Ramos (cell line): ENCODE results near the gene RPL15.
"Not testable (repeated sequence)": the region's sequence is repeated elsewhere in the genome, so short reads cannot be mapped to it uniquely, and the experiment has no call there.

ENCODE experiments used
- in situ Hi-C: fragments of 300-500 bp; cut with MboI; formaldehyde crosslinking; loops from one replicate; pipeline ENCODE4 v1.14.3; 2022; ENCODE audit warnings: low sequenced_read_pairs; ENCODE audit not compliant: unreplicated experiment

The RPL15 gene

GRCh38 chr3:23916886-23917678, at the start of gene RPL15, which contains the start of gene NKIRAS1:
Gene RPL15 (plus strand): TSS chr3:23917132. CDS start chr3:23917860, 728 bp downstream.
Gene NKIRAS1 (minus strand): TSS chr3:23916990. CDS start chr3:23910904, 6,086 bp downstream.
- in situ Hi-C loops, result no loop called here

- in situ Hi-C loops, result no loop called here
These were observed 49.5 kb upstream of the RPL15 start for GRCh38 chr3:23867400-23867799.

- in situ Hi-C loops, result no loop called here
These were observed 49.1 kb upstream of the RPL15 start for GRCh38 chr3:23867838-23868237.

- in situ Hi-C loops, result no loop called here
These were observed 46.8 kb upstream of the RPL15 start for GRCh38 chr3:23869977-23870662.

GRCh38 chr3:23870663-23871043, 46.3 kb upstream of the RPL15 start:
- in situ Hi-C loops, result not testable (repeated sequence)

GRCh38 chr3:23871361-23871760, 45.6 kb upstream of the RPL15 start:
- in situ Hi-C loops, result not testable (repeated sequence)

GRCh38 chr3:23872330-23872729, 44.6 kb upstream of the RPL15 start:
- in situ Hi-C loops, result no loop called here

- in situ Hi-C loops, result no loop called here
These were observed 43.0 kb upstream of the RPL15 start for GRCh38 chr3:23873941-23874340.

- in situ Hi-C loops, result no loop called here
These were observed 42.4 kb upstream of the RPL15 start for GRCh38 chr3:23874359-23875112.

- in situ Hi-C loops, result no loop called here
These were observed 41.7 kb upstream of the RPL15 start for GRCh38 chr3:23875113-23875725.

- in situ Hi-C loops, result no loop called here
These were observed 40.0 kb upstream of the RPL15 start for GRCh38 chr3:23876923-23877322.

GRCh38 chr3:23877329-23877980, 39.5 kb upstream of the RPL15 start:
- in situ Hi-C loops, result no loop called here

GRCh38 chr3:23879485-23879884, 37.4 kb upstream of the RPL15 start:
- in situ Hi-C loops, result no loop called here

GRCh38 chr3:23880703-23881339, 36.1 kb upstream of the RPL15 start:
- in situ Hi-C loops, result no loop called here

GRCh38 chr3:23881993-23882392, 34.9 kb upstream of the RPL15 start:
- in situ Hi-C loops, result not testable (repeated sequence)

GRCh38 chr3:23882487-23882918, 34.4 kb upstream of the RPL15 start:
- in situ Hi-C loops, result no loop called here

- in situ Hi-C loops, result no loop called here
These were observed 32.5 kb upstream of the RPL15 start for GRCh38 chr3:23884481-23884880.

- in situ Hi-C loops, result no loop called here
These were observed 31.7 kb upstream of the RPL15 start for GRCh38 chr3:23885210-23885609.

- in situ Hi-C loops, result no loop called here
These were observed 30.6 kb upstream of the RPL15 start for GRCh38 chr3:23886311-23886710.
